BE2C (cell line): ENCODE measurements around the gene GCM1.

Source experiments
- DNase-seq: peaks from one replicate; pipeline ENCODE4 v3.0.0-alpha.2; 2020
- H3K27me3 ChIP-seq: fragments of 250-450 bp; sonication (Bioruptor Pico); 2 replicates; pipeline ENCODE4 v1.5.1; 2020; ENCODE audit warnings: mild to moderate bottlenecking
- H3K36me3 ChIP-seq: fragments of 250-450 bp; sonication (Bioruptor Pico); 2 replicates; pipeline ENCODE4 v1.5.1; 2020; ENCODE audit warnings: mild to moderate bottlenecking
- H3K4me1 ChIP-seq: fragments of 250-450 bp; sonication (Bioruptor Pico); 2 replicates; pipeline ENCODE4 v1.5.1; 2020
- H3K4me3 ChIP-seq: 2 replicates; pipeline ENCODE4 v1.5.1; 2011; ENCODE audit warnings: low read depth, low read length
- H3K9me3 ChIP-seq: fragments of 250-450 bp; sonication (Bioruptor Pico); 2 replicates; pipeline ENCODE4 v1.5.1; 2020
- CTCF ChIP-seq: IDR thresholded peaks from 2 replicates; pipeline ENCODE4 v1.5.1; 2012; ENCODE audit warnings: mild to moderate bottlenecking, low read depth, low read length

Gene GCM1

GRCh38 chr6:53101006-53101405 lies 47.6 kb downstream of the GCM1 start:
- TF ChIP-seq CTCF = no peak
- H3K27me3 ChIP-seq = no peaks in the 10 kb centered on the region
- H3K4me1 ChIP-seq = no peaks in the 10 kb centered on the region
- no peaks in the 10 kb centered on the region for H3K9me3 ChIP-seq
- H3K36me3 ChIP-seq = peaks cover 18% of the 10 kb centered on the region
- no peak for DNase-seq
- H3K4me3 ChIP-seq = no peak overlapping the region

- H3K4me1 ChIP-seq = no peaks in the 10 kb centered on the region
- DNase-seq = no peak
- H3K36me3 ChIP-seq = peaks cover 22% of the 10 kb centered on the region
- H3K4me3 ChIP-seq = no peak overlapping the region
- no peaks in the 10 kb centered on the region for H3K27me3 ChIP-seq
- no peak for TF ChIP-seq CTCF
- H3K9me3 ChIP-seq = no peaks in the 10 kb centered on the region
Measured at GRCh38 chr6:53100561-53100960, 48.1 kb downstream of the GCM1 start.

- H3K27me3 ChIP-seq = no peaks in the 10 kb centered on the region
- no peak for TF ChIP-seq CTCF
- H3K9me3 ChIP-seq = no peaks in the 10 kb centered on the region
- DNase-seq = no peak
- H3K4me3 ChIP-seq = no peak overlapping the region
- peaks cover 36% of the 10 kb centered on the region for H3K36me3 ChIP-seq
- no peaks in the 10 kb centered on the region for H3K4me1 ChIP-seq
Measured at GRCh38 chr6:53095716-53096115, 52.9 kb downstream of the GCM1 start.

GRCh38 chr6:53095270-53095669 lies 53.4 kb downstream of the GCM1 start:
- no peak for DNase-seq
- Histone ChIP-seq H3K27me3 (no peaks in the 10 kb centered on the region), H3K9me3 (no peaks in the 10 kb centered on the region), H3K4me3 (no peak overlapping the region), H3K4me1 (no peaks in the 10 kb centered on the region), H3K36me3 (peaks cover 36% of the 10 kb centered on the region)
- TF ChIP-seq CTCF = no peak

GRCh38 chr6:53090576-53090975 lies 58.1 kb downstream of the GCM1 start:
- TF ChIP-seq CTCF = no peak
- Histone ChIP-seq H3K36me3 (peaks cover 39% of the 10 kb centered on the region), H3K27me3 (no peaks in the 10 kb centered on the region), H3K4me3 (no peak overlapping the region), H3K9me3 (no peaks in the 10 kb centered on the region), H3K4me1 (no peaks in the 10 kb centered on the region)
- no peak for DNase-seq

GRCh38 chr6:53089948-53090347 lies 58.7 kb downstream of the GCM1 start:
- Histone ChIP-seq H3K9me3 (no peaks in the 10 kb centered on the region), H3K4me3 (no peak overlapping the region), H3K27me3 (no peaks in the 10 kb centered on the region), H3K36me3 (peaks cover 43% of the 10 kb centered on the region), H3K4me1 (no peaks in the 10 kb centered on the region)
- no peak for DNase-seq
- TF ChIP-seq CTCF = no peak
